NOMO-1 treated with dmso at 0.1 percent for 144 hours (cell line): Measurements from ENCODE around the gene SIVA1.
A peak's percentile ranks its signal among the peaks of the same experiment; 100 is the strongest.
"Not testable (repeated sequence)": the region's sequence is repeated elsewhere in the genome, so short reads cannot be mapped to it uniquely, and the experiment has no call there.

Experiments
- DNase-seq: peaks from one replicate; lab custom pipeline; 2025; ENCODE audit not compliant: unreplicated experiment; lab: John Stamatoyannopoulos, UW

SIVA1 gene

GRCh38 chr14:104719343-104719742 is 33.6 kb upstream of the SIVA1 start:
- no peak for DNase-seq

- no peak for DNase-seq
Observed at GRCh38 chr14:104721505-104722431, 31.2 kb upstream of the SIVA1 start.

- DNase-seq: peak; percentile 28
Observed at GRCh38 chr14:104722938-104723650, 29.9 kb upstream of the SIVA1 start.

- DNase-seq: no peak
Observed at GRCh38 chr14:104723651-104724406, 29.1 kb upstream of the SIVA1 start, which contains the start of gene ADSS1. Gene ADSS1 (plus strand): TSS chr14:104724229. CDS start chr14:104724271, 42 bp downstream.

- DNase-seq: no peak
Observed at GRCh38 chr14:104724407-104724980, 28.5 kb upstream of the SIVA1 start.

GRCh38 chr14:104724981-104725771 is 27.8 kb upstream of the SIVA1 start:
- no peak for DNase-seq

GRCh38 chr14:104725772-104726548 is 27.0 kb upstream of the SIVA1 start:
- DNase-seq: no peak

GRCh38 chr14:104726600-104727451 is 26.1 kb upstream of the SIVA1 start:
- no peak for DNase-seq

- DNase-seq: no peak
Observed at GRCh38 chr14:104728631-104729030, 24.3 kb upstream of the SIVA1 start.

- DNase-seq: not testable (repeated sequence)
Observed at GRCh38 chr14:104729176-104729834, 23.6 kb upstream of the SIVA1 start.

GRCh38 chr14:104729835-104730181 is 23.1 kb upstream of the SIVA1 start:
- no peak for DNase-seq

- DNase-seq: no peak
Observed at GRCh38 chr14:104730487-104730886, 22.5 kb upstream of the SIVA1 start.

- DNase-seq: no peak
Observed at GRCh38 chr14:104731320-104732294, 21.3 kb upstream of the SIVA1 start.

GRCh38 chr14:104732355-104732804 is 20.6 kb upstream of the SIVA1 start:
- no peak for DNase-seq

GRCh38 chr14:104732931-104733681 is 19.8 kb upstream of the SIVA1 start:
- no peak for DNase-seq

GRCh38 chr14:104734051-104734587 is 18.8 kb upstream of the SIVA1 start:
- no peak for DNase-seq
